Measurements from ENCODE around the gene GPR173. TPM values are rescaled to one million over a fixed set of nuclear protein-coding genes. Genes with fewer than 3 reads are reported as not detected.

The GPR173 gene
- total RNA-seq, 1 donor from 2014 or later, result 0.16 TPM

- no peak for ATAC-seq (ENCODE audit: low read depth)
Observed at GRCh38 chrX:53018627-53019026, 30.0 kb upstream of the GPR173 start.

GRCh38 chrX:53022381-53022780, 26.2 kb upstream of the GPR173 start:
- H3K9me3 Mint-ChIP-seq, result no peaks in the 10 kb centered on the region
- DNase-seq, result no peak
- intact Hi-C loops (cut with micrococcal nuclease), result no loop called here
- CTCF ChIA-PET, result no interaction called here
- POLR2A ChIA-PET, result no interaction called here
- H3K27me3 Mint-ChIP-seq, result no peaks in the 10 kb centered on the region
- TF ChIP-seq CTCF (IDR thresholded peaks at IDR 0.05), result no peak
- ATAC-seq (ENCODE audit: low read depth), result no peak
- H3K4me1 Mint-ChIP-seq, result no peaks in the 10 kb centered on the region
- no peaks in the 10 kb centered on the region for H3K36me3 Mint-ChIP-seq (ENCODE audit: low read depth)
- H3K4me3 Mint-ChIP-seq, result no peak overlapping the region
- H3K27ac Mint-ChIP-seq, result no peak overlapping the region

More at GRCh38 chrX:53018627-53019026, 30.0 kb upstream of the GPR173 start:
- no peak for TF ChIP-seq CTCF (IDR thresholded peaks at IDR 0.05)
- H3K9me3 Mint-ChIP-seq, result no peaks in the 10 kb centered on the region
- H3K27me3 Mint-ChIP-seq, result no peaks in the 10 kb centered on the region
- no peak overlapping the region for H3K4me3 Mint-ChIP-seq
- H3K36me3 Mint-ChIP-seq (ENCODE audit: low read depth), result no peaks in the 10 kb centered on the region
- intact Hi-C loops (cut with micrococcal nuclease), result no loop called here
- no peaks in the 10 kb centered on the region for H3K4me1 Mint-ChIP-seq
- no peak overlapping the region for H3K27ac Mint-ChIP-seq
- no peak for DNase-seq
- ChIA-PET POLR2A (no interaction called here), CTCF (no interaction called here)

- no peak for TF ChIP-seq CTCF (IDR thresholded peaks at IDR 0.05)
- Mint-ChIP-seq H3K4me3 (no peak overlapping the region), H3K9me3 (no peaks in the 10 kb centered on the region), H3K36me3 (ENCODE audit: low read depth) (no peaks in the 10 kb centered on the region), H3K4me1 (no peaks in the 10 kb centered on the region), H3K27ac (no peak overlapping the region), H3K27me3 (no peaks in the 10 kb centered on the region)
- DNase-seq (no peak), ATAC-seq (ENCODE audit: low read depth) (no peak)
- intact Hi-C loops (cut with micrococcal nuclease), result no loop called here
- ChIA-PET CTCF (no interaction called here), POLR2A (no interaction called here)
Observed at GRCh38 chrX:53028678-53029077, 19.9 kb upstream of the GPR173 start.

GRCh38 chrX:53031380-53031779, 17.2 kb upstream of the GPR173 start:
- Mint-ChIP-seq H3K4me3 (no peak overlapping the region), H3K27me3 (peaks cover 4% of the 10 kb centered on the region), H3K9me3 (no peaks in the 10 kb centered on the region), H3K4me1 (no peaks in the 10 kb centered on the region), H3K36me3 (ENCODE audit: low read depth) (no peaks in the 10 kb centered on the region), H3K27ac (no peak overlapping the region)
- CTCF ChIA-PET, result no interaction called here
- POLR2A ChIA-PET, result no interaction called here
- intact Hi-C loops (cut with micrococcal nuclease), result no loop called here
- DNase-seq (no peak), ATAC-seq (ENCODE audit: low read depth) (no peak)
- TF ChIP-seq CTCF (IDR thresholded peaks at IDR 0.05), result no peak

GRCh38 chrX:53036149-53036548, 12.4 kb upstream of the GPR173 start:
- TF ChIP-seq CTCF (IDR thresholded peaks at IDR 0.05), result no peak
- ATAC-seq (ENCODE audit: low read depth) (no peak), DNase-seq (no peak)
- intact Hi-C loops (cut with micrococcal nuclease), result no loop called here
- ChIA-PET POLR2A (no interaction called here), CTCF (no interaction called here)
- H3K36me3 Mint-ChIP-seq (ENCODE audit: low read depth), result no peaks in the 10 kb centered on the region
- no peak overlapping the region for H3K4me3 Mint-ChIP-seq
- H3K27me3 Mint-ChIP-seq, result peaks cover 6% of the 10 kb centered on the region
- H3K4me1 Mint-ChIP-seq, result no peaks in the 10 kb centered on the region
- H3K27ac Mint-ChIP-seq, result no peak overlapping the region
- no peaks in the 10 kb centered on the region for H3K9me3 Mint-ChIP-seq

All from activated B cell treated with CpG ODN at 0.5 μM for 24 hours (primary cell).